NB4 (cell line): ENCODE measurements around the gene SLC39A13.

Source experiments
- MYC ChIP-seq: IDR thresholded peaks from 2 replicates; pipeline ENCODE4 v1.6.1; 2011; ENCODE audit warnings: low read depth, low read length
- POLR2A ChIP-seq: IDR thresholded peaks from 2 replicates; pipeline ENCODE4 v1.6.1; 2011; ENCODE audit warnings: mild to moderate bottlenecking; ENCODE audit not compliant: insufficient read length; ENCODE audit errors: extremely low read depth
- TF ChIP-seq, protein P1 (sequence below): IDR thresholded peaks from one replicate; pipeline ENCODE4 v1.5.1; 2012; ENCODE audit warnings: low read depth, low read length
- TF ChIP-seq, protein P2 (sequence below): IDR thresholded peaks from 2 replicates; pipeline ENCODE4 v1.6.1; 2011; ENCODE audit warnings: low read depth, low read length

DNA sequence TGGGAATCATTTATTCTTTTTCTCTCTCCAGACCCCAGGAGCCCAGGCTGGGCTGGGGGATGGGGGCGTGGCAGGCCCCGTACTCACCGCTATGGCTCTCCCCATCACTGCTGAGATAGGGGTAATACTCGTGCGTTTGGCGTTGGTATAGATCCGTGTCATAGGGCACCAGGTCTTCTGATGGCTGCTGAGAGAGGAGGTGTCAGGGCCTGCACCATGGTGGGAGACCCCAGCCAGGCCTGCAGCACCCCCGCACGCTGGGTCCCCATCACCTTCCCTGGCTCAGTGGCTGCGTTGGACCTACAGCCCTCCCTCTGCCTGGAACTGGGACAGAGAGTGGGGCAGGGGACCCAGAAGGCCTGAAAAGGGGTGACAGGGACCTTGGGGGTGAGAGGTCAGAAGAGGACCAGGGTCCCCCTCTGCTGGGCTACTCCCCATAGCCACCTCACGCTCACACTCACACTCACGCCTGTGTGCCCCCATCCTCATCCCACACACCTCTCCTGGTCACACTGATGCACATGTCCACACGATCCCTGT lies 32.8 kb upstream of the SLC39A13 start:
- TF ChIP-seq, protein P1, sequence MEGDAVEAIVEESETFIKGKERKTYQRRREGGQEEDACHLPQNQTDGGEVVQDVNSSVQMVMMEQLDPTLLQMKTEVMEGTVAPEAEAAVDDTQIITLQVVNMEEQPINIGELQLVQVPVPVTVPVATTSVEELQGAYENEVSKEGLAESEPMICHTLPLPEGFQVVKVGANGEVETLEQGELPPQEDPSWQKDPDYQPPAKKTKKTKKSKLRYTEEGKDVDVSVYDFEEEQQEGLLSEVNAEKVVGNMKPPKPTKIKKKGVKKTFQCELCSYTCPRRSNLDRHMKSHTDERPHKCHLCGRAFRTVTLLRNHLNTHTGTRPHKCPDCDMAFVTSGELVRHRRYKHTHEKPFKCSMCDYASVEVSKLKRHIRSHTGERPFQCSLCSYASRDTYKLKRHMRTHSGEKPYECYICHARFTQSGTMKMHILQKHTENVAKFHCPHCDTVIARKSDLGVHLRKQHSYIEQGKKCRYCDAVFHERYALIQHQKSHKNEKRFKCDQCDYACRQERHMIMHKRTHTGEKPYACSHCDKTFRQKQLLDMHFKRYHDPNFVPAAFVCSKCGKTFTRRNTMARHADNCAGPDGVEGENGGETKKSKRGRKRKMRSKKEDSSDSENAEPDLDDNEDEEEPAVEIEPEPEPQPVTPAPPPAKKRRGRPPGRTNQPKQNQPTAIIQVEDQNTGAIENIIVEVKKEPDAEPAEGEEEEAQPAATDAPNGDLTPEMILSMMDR = no peak
- TF ChIP-seq POLR2A = no peak
- TF ChIP-seq, protein P2, sequence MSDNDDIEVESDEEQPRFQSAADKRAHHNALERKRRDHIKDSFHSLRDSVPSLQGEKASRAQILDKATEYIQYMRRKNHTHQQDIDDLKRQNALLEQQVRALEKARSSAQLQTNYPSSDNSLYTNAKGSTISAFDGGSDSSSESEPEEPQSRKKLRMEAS = no peak
- no peak for TF ChIP-seq MYC
